HepG2 (cell line): ENCODE results near the gene LTC4S. TPM values are rescaled to one million over a fixed set of nuclear protein-coding genes. Genes with fewer than 3 reads are reported as not detected.
A peak's percentile ranks its signal among the peaks of the same experiment; 100 is the strongest.

Source experiments
- FOXP1 ChIP-seq, 2 experiments: fragments of 450-650 bp in 1 of 2; IDR thresholded peaks; 2 replicates each; pipeline ENCODE4 v1.6.1; 2017 to 2018; ENCODE audit warnings: antibody characterized with exemption in 1 of 2
- HOXA3 ChIP-seq: sonication (generic); formaldehyde crosslinking; IDR thresholded peaks from 2 replicates; pipeline ENCODE4 v1.5.0; 2020; ENCODE audit warnings: missing genetic modification reagents
- KDM1A ChIP-seq: IDR thresholded peaks from 2 replicates; pipeline ENCODE4 v1.6.1; 2016; ENCODE audit warnings: missing compliant biosample characterization
- KLF12 ChIP-seq: sonication (generic); formaldehyde crosslinking; IDR thresholded peaks from 2 replicates; pipeline ENCODE4 v1.4.0; 2020; ENCODE audit warnings: missing genetic modification reagents, borderline replicate concordance
- MAFK ChIP-seq, 2 experiments: IDR thresholded peaks in 1 of 2; conservative IDR thresholded peaks in 1 of 2; 2 replicates each; pipeline ENCODE4 v1.6.1; 2011; ENCODE audit warnings: improper control_type of control experiment in 2 of 2, low read length in 2 of 2
- NONO ChIP-seq, 2 experiments: fragments of 450-650 bp in 1 of 2; sonication (generic) in 1 of 2; formaldehyde crosslinking in 1 of 2; IDR thresholded peaks in 1 of 2; conservative IDR thresholded peaks in 1 of 2; 2 replicates each; pipeline versions ENCODE4 v1.6.1 to v1.8.0; 2017 to 2022; ENCODE audit warnings: mild to moderate bottlenecking in 1 of 2, missing genetic modification reagents in 1 of 2, moderate library complexity in 1 of 2
- RARA ChIP-seq: IDR thresholded peaks from 2 replicates; pipeline ENCODE4 v1.6.1; 2016; ENCODE audit warnings: missing genetic modification reagents, missing compliant biosample characterization
- RBAK ChIP-seq: sonication (generic); formaldehyde crosslinking; IDR thresholded peaks from 2 replicates; pipeline ENCODE4 v1.5.1; 2020; ENCODE audit warnings: mild to moderate bottlenecking, missing genetic modification reagents
- RXRB ChIP-seq: IDR thresholded peaks from 2 replicates; pipeline ENCODE4 v1.6.1; 2016; ENCODE audit warnings: borderline replicate concordance, missing genetic modification reagents, missing compliant biosample characterization
- SALL1 ChIP-seq: sonication (generic); formaldehyde crosslinking; IDR thresholded peaks from 2 replicates; pipeline ENCODE4 v1.8.0; 2022; ENCODE audit warnings: mild to moderate bottlenecking, missing genetic modification reagents
- TAF15 ChIP-seq: fragments of 200-400 bp; formaldehyde crosslinking; IDR thresholded peaks from one replicate; pipeline ENCODE4 v1.6.1; 2018; ENCODE audit warnings: mild to moderate bottlenecking, low read depth, low read length; ENCODE audit not compliant: poor library complexity, severe bottlenecking
- ZFX ChIP-seq: sonication (generic); formaldehyde crosslinking; IDR thresholded peaks from 2 replicates; pipeline ENCODE4 v1.4.0; 2020; ENCODE audit warnings: mild to moderate bottlenecking, low read depth, missing genetic modification reagents, moderate library complexity
- ZFY ChIP-seq: sonication (generic); formaldehyde crosslinking; IDR thresholded peaks from 2 replicates; pipeline ENCODE4 v1.4.0; 2020; ENCODE audit warnings: missing genetic modification reagents
- ZNF460 ChIP-seq: sonication (generic); formaldehyde crosslinking; IDR thresholded peaks from 2 replicates; pipeline ENCODE4 v1.5.1; 2020; ENCODE audit warnings: missing genetic modification reagents, mild to moderate bottlenecking, borderline replicate concordance
- ZNF776 ChIP-seq: sonication (generic); formaldehyde crosslinking; IDR thresholded peaks from 2 replicates; pipeline ENCODE4 v1.4.0; 2020; ENCODE audit warnings: mild to moderate bottlenecking, missing genetic modification reagents
- ZNF878 ChIP-seq: sonication (generic); formaldehyde crosslinking; IDR thresholded peaks from 2 replicates; pipeline ENCODE4 v1.8.1; 2023; ENCODE audit warnings: mild to moderate bottlenecking, missing genetic modification reagents, moderate library complexity
- polyA plus RNA-seq, 8 experiments: library from polyadenylated mRNA; depleted of rRNA in 3 of 8; stranded (reverse) in 7 of 8; unstranded in 1 of 8; fragments of >200 nt; fragmentation: Illumina TruSeq in 4 of 8; extraction: Trizol in 4 of 8; gene quantifications; 2 replicates each; pipeline versions ENCODE4 v1.2.1 to v1.2.3, GENCODE V29; 2011 to 2016; ENCODE audit warnings: low read depth in 4 of 8, missing spikeins in 1 of 8, mixed read lengths in 1 of 8; ENCODE audit not compliant: insufficient read depth in 1 of 8
- total RNA-seq, 5 experiments: library from RNA; depleted of rRNA; stranded (reverse); fragments of >200 nt; fragmentation: Illumina TruSeq; extraction: Trizol; gene quantifications; 2 replicates each; pipeline ENCODE4 v1.2.3, GENCODE V29; 2016; ENCODE audit warnings: low read depth in 1 of 5
- TF ChIP-seq, protein P1 (sequence below): sonication (generic); formaldehyde crosslinking; IDR thresholded peaks from 2 replicates; pipeline ENCODE4 v1.5.1; 2020; ENCODE audit warnings: mild to moderate bottlenecking, moderate library complexity, missing genetic modification reagents
- TF ChIP-seq, protein P2 (sequence below): sonication (generic); formaldehyde crosslinking; IDR thresholded peaks from 2 replicates; pipeline ENCODE4 v1.4.0; 2020; ENCODE audit warnings: missing genetic modification reagents
- TF ChIP-seq, protein P3 (sequence below): IDR thresholded peaks from 2 replicates; pipeline ENCODE4 v1.6.1; 2012; ENCODE audit warnings: inconsistent platforms
- TF ChIP-seq, protein P4 (sequence below): sonication (generic); formaldehyde crosslinking; IDR thresholded peaks from 2 replicates; pipeline ENCODE4 v1.4.0; 2020; ENCODE audit warnings: mild to moderate bottlenecking, missing genetic modification reagents

Gene LTC4S
- total and polyA plus RNA-seq, 2 of the 13 experiments (the other 11 are each of a cell fraction or from before 2014, with no cell fraction given): 0.35 TPM; not detected in 1

DNA sequence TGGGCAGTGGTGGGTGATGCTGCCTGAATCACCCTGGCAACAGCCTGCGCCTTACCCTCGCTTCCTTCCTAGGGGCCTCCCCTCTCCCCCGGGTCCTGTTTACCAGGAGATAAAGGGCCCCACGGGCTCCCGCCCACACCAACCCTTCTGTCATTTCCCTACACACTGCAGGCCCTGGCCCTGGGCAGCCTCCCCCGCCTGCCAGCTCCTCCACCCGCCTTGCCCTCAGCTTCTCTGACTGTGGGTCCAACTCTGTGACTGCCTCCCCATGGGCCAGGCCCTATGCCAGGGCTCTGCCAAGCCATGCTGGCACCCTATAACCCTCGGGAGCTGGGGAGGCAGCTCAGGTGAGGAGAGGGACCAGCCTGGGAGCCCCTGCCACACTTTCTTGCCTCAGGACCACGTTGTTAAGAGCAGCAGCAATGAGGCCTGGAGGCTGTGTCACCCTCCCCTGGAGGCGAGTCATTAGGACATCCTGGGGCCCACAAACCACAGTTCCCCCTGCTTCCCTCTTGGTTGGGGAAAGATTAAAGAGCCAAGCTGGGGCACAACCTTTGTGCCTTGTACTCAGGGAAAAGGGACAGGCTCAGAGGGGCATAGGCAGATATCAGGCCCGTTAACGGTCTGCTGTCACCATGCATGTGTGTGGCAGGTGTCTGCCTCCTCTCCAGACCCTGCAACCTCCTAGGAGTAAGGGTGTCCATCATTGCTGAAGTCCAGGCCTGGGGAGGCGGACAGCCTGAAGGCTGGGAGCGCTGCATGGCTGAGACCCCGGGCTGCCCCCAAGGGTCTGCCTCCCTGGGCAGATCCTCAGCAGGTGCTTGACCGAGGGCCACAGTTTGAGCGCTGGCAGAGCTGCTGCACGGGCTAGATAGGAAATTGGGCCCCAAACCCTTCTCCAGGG, 10.1 kb downstream of the LTC4S start (continued):
- TF ChIP-seq, protein P1, sequence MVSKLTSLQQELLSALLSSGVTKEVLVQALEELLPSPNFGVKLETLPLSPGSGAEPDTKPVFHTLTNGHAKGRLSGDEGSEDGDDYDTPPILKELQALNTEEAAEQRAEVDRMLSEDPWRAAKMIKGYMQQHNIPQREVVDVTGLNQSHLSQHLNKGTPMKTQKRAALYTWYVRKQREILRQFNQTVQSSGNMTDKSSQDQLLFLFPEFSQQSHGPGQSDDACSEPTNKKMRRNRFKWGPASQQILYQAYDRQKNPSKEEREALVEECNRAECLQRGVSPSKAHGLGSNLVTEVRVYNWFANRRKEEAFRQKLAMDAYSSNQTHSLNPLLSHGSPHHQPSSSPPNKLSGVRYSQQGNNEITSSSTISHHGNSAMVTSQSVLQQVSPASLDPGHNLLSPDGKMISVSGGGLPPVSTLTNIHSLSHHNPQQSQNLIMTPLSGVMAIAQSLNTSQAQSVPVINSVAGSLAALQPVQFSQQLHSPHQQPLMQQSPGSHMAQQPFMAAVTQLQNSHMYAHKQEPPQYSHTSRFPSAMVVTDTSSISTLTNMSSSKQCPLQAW: 0 out of 2 replicates have a peak, but pooled peaks have one; percentile 41
- 0 out of 2 replicates have a peak, but pooled peaks have one; percentile 13 for TF ChIP-seq RARA (CRISPR knock-in tag)
- no peak for TF ChIP-seq KLF12 (CRISPR knock-in tag)
- 0 out of 2 replicates have a peak, but pooled peaks have one; percentile 12 for TF ChIP-seq SALL1 (CRISPR knock-in tag)
- peak; percentile 32; the same call in 1 of the 2 replicates for TF ChIP-seq ZFX (CRISPR knock-in tag)
- 0 out of 2 replicates have a peak, but pooled peaks have one; percentile 12 for TF ChIP-seq HOXA3 (CRISPR knock-in tag)
- no peak for TF ChIP-seq FOXP1 (IDR thresholded peaks at IDR 0.05)
- peak; percentile 35; the same call in 1 of the 2 replicates for TF ChIP-seq FOXP1 (CRISPR knock-in tag; IDR thresholded peaks at IDR 0.05)
- TF ChIP-seq ZFY (CRISPR knock-in tag): 0 out of 2 replicates have a peak, but pooled peaks have one; percentile 15
- TF ChIP-seq, protein P2, sequence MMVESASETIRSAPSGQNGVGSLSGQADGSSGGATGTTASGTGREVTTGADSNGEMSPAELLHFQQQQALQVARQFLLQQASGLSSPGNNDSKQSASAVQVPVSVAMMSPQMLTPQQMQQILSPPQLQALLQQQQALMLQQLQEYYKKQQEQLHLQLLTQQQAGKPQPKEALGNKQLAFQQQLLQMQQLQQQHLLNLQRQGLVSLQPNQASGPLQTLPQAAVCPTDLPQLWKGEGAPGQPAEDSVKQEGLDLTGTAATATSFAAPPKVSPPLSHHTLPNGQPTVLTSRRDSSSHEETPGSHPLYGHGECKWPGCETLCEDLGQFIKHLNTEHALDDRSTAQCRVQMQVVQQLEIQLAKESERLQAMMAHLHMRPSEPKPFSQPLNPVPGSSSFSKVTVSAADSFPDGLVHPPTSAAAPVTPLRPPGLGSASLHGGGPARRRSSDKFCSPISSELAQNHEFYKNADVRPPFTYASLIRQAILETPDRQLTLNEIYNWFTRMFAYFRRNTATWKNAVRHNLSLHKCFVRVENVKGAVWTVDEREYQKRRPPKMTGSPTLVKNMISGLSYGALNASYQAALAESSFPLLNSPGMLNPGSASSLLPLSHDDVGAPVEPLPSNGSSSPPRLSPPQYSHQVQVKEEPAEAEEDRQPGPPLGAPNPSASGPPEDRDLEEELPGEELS: peak; percentile 45; the same call in 1 of the 2 replicates
- no peak for TF ChIP-seq RBAK (CRISPR knock-in tag)
- TF ChIP-seq, protein P3, sequence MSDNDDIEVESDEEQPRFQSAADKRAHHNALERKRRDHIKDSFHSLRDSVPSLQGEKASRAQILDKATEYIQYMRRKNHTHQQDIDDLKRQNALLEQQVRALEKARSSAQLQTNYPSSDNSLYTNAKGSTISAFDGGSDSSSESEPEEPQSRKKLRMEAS: 0 out of 2 replicates have a peak, but pooled peaks have one; percentile 25
- TF ChIP-seq ZNF460 (CRISPR knock-in tag): no peak
- TF ChIP-seq, protein P4, sequence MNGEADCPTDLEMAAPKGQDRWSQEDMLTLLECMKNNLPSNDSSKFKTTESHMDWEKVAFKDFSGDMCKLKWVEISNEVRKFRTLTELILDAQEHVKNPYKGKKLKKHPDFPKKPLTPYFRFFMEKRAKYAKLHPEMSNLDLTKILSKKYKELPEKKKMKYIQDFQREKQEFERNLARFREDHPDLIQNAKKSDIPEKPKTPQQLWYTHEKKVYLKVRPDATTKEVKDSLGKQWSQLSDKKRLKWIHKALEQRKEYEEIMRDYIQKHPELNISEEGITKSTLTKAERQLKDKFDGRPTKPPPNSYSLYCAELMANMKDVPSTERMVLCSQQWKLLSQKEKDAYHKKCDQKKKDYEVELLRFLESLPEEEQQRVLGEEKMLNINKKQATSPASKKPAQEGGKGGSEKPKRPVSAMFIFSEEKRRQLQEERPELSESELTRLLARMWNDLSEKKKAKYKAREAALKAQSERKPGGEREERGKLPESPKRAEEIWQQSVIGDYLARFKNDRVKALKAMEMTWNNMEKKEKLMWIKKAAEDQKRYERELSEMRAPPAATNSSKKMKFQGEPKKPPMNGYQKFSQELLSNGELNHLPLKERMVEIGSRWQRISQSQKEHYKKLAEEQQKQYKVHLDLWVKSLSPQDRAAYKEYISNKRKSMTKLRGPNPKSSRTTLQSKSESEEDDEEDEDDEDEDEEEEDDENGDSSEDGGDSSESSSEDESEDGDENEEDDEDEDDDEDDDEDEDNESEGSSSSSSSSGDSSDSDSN: 0 out of 2 replicates have a peak, but pooled peaks have one; percentile 32
- TF ChIP-seq NONO (IDR thresholded peaks at IDR 0.05): no peak
- TF ChIP-seq NONO (CRISPR knock-in tag; conservative IDR thresholded peaks at IDR 0.05): 0 out of 2 replicates have a peak, but pooled peaks have one; percentile 34
- no peak for TF ChIP-seq MAFK (conservative IDR thresholded peaks at IDR 0.05 in 1 of 2, IDR thresholded peaks at IDR 0.05 in 1 of 2; ENCODE audit: low read length in 2 of 2)
- TF ChIP-seq ZNF776 (CRISPR knock-in tag): peak; percentile 52; the same call in 1 of the 2 replicates
- TF ChIP-seq KDM1A (CRISPR knock-in tag): no peak
- TF ChIP-seq RXRB (CRISPR knock-in tag): peak; percentile 18; the same call in 1 of the 2 replicates
- TF ChIP-seq TAF15: no peak
- no peak for TF ChIP-seq ZNF878 (CRISPR knock-in tag)
